HG02623 (cell line): ENCODE data around the gene UTP4.

ENCODE experiments used
- ATAC-seq: cut with Tn5 transposase; IDR thresholded peaks from one replicate; pipeline ENCODE4 v1.9.1; 2021; ENCODE audit warnings: moderate library complexity; ENCODE audit not compliant: unreplicated experiment

UTP4 gene

GRCh38 chr16:69201291-69201690 is 68.8 kb downstream of the UTP4 start:
- ATAC-seq, result no peak

DNA sequence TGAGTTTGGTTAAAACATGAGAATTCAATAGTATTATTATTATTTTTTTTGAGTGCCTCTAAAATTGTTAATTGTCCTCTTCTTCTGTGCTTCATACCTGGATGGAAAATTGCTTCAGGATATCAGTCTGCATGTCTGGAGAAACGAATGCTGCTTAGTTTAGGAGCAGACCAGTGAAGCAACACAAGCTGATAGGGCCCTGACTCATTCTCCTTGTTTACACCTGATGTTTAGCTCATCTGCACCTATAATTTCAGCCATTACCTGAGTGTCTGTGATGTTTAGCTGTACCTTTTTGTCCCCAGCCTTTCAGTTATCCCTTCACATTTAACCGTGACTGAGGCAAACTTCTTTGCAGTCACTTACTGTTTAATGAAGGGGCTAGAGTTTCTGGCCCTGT is 69.3 kb downstream of the UTP4 start:
- no peak for ATAC-seq

DNA sequence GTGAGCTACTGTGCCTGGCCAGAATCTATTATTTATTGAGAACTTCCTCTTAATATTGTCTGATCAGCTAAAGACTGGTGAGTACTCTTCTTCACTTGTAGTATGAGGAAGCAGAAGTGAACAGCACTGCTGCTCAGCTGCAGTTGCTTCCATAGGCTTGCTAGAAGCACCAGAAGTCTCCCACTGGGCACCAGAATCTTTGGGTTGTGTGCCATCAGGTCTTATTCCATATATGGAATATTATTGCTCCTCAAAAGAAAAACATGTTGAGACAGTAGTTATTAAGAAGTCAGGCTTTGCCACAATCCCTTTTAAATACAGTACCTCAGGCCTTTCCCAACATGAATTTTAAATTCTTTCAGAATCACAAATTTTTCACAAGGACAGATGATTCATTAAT is 71.7 kb downstream of the UTP4 start:
- ATAC-seq, result no peak

- no peak for ATAC-seq
Observed at GRCh38 chr16:69209735-69210134, 77.3 kb downstream of the UTP4 start.

- no peak for ATAC-seq
Observed at GRCh38 chr16:69217433-69217832, 85.0 kb downstream of the UTP4 start.
